GM21528 (cell line): ENCODE results near the gene LRRIQ4.

ENCODE experiments used
- ATAC-seq: cut with Tn5 transposase; IDR thresholded peaks from one replicate; pipeline ENCODE4 v1.9.1; 2021; ENCODE audit warnings: mild to moderate bottlenecking, moderate library complexity; ENCODE audit not compliant: unreplicated experiment, low FRiP score

The LRRIQ4 gene

DNA sequence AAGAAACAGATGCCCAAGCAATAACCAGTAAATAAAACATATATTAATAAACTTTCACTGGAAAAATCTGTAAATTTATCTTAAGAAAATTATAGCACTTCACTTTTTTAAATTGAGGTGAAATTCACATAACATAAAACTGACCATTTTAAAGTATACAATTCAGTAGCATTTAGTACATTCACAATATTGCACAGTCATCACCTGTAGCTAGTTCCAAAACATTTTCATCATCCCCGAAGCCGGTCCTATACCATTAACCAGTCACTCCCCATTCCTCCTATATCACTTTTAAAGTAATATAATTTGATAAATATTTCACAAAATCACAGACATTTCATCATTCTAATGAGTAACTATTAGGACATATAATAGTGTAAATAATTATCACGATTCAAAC lies 8.0 kb upstream of the LRRIQ4 start:
- no peak for ATAC-seq

DNA sequence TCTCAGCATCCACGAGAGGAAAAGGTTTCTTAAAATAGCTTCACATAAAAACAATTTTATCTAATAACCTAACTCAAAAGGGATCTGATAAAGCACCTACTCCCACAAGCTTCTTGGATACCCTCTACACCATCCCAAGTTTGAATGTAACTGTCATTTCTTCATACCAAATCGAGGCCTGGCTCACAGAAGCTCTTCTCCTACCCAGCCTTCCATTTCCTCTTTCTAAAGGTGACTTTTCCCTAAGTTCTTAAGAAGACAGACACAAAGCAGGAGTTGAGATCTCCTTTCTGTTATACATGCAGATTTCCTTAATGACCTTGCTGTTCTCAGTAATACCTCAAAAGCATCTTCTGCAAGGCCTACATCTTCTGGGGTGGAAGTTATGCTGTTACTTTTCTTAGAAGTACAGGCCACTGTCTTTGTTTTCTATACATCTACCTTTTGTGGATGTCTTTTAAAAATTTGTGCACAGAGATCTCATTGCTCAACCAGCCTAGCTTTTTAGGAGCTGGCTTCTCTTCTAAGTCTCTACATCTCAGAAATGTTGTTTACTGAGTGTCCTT lies 3.4 kb upstream of the LRRIQ4 start:
- ATAC-seq, result no peak

DNA sequence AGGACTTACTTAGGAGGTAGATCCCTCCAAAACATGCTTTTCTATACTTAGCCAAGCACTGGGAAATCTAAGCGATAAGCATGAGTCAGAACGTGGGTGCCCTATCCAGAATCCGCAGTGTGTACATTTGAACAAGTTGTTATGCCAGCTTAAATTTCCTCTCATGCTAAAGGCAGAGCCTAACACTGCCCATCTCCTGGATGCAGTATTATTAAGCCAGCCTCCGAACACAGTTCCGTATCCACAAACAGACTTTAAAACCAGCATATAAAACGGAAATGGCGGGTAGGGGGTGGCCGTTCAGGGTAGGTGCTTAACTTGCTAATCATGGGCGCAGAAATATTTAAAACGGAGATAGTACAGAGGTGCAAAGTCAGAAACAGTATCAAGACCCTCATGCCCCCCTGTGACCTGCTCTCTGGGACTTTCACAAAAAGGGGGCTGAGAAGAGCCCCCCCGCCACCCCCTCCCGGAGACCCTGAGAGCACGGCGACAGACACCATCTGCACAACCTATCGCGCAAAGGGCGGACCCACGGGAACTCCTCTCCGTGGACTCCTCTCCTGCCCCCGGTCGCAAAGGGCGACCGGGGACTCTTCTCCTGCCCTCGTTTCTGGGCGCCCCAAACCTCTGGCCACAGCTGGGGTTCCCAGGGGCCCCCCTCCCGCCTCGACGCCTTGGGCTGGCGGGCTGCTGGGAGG lies 889 bp upstream of the LRRIQ4 start:
- peak; percentile 12 for ATAC-seq

DNA sequence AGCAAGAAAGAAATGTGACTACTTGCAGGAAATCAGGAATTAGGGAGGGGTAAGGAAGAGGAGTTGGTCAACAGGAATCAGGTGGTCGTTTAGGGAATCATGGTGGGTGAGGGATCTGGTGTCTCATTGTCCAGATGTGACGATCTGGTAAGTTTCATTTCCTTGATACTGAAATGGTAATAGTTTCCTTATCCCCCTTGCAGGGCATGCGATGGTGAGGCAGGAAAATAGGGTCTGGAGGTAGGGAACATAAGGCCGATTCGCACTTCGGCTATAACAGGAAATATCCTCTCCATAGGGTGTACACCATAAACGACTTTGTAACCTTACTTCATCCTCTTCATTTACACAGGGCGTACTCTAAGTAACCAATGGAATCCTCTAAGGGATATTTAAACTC lies 608 bp downstream of the LRRIQ4 start:
- ATAC-seq, result no peak

DNA sequence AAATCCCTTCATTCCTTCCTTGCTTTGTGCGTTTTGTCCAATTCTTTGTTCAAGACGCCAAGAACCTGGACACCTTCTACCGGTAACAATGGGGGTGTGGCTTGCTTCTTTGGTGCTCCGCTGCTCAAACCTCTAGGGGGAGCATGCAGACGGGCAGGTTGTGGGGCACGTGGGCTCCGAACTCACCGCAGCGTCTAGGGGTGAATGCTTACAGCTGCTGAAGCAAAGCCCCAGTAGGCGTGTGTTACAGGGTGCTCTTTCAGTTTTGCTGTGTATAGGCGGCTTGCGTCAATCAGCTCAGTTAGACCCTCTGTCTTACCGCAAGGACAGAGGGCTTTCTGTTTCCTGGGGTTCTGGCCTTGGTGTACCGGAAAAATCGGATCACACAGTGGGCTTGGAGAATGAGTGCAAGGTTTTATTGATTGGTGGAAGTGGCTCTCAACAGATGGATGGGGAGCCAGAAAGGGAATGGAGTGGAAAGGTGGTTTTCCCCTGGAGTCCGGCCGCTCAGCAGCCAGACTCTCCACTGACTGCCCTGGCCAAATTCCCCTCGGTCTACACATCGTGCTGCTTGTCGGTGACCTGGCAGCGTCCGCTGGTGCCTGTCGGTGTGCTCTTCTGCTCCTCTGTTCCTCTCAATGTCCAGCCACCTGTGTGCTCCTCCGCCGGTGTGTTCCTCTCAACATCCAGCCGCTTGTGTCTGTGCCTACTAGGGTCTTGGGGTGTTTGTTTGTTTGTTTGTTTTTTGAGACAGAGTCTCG lies 1.3 kb downstream of the LRRIQ4 start:
- peak; percentile 89 for ATAC-seq

DNA sequence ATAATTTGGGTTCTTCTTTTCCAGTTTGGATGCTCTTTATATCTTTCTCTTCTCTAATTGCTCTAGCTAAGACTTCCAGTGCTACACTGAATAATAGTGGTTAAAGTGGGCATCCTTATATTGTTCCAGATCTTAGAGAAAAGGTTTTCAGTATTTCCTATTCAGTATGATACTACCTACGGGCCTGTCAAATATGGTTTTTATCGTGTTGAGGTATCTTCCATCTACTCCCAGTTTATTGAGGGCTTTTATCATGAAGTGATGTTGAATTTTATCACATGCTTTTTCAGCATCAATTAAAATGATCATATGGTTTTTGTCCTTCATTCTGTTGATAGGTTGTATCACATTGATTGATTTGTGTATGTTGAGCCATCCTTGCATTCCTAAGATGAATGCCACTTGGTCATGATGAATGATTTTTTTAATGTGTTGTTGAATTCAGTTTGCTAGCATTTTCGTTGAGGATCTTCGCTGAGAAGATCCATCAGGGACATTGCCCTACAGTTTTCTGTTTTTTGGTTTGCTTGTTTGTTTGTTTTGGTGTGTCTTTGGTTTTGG lies 3.0 kb downstream of the LRRIQ4 start:
- ATAC-seq, result no peak

DNA sequence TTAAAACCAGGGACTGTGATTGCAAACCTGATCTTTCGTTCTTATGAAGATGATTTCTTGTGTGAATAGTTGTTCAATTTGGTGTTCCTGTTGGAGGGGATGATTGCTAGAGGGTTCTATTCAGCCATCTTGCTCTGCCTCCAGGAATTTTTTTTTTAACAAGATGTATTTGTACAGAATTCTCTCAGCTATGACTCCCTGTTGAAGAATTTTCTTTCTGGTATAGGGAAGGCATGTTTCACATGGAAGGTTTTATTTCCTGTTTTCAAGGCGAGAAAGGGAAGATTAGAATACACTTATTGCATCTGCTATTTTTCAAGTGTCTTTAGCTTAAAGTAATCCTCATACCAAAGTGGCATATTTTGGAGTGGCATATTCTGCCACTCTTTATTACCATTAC lies 5.6 kb downstream of the LRRIQ4 start:
- no peak for ATAC-seq

DNA sequence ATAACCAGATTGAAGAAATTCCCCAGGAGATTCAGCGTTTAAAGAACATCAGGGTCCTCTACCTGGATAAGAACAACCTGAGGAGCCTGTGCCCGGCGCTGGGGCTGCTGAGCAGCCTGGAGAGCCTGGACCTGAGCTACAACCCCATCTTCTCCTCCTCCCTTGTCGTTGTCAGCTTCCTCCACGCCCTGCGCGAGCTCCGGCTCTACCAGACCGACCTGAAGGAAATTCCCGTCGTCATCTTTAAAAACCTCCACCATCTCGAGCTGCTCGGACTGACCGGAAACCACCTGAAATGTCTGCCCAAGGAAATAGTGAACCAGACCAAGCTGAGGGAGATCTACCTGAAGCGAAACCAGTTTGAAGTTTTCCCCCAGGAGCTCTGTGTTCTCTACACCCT lies 9.4 kb downstream of the LRRIQ4 start:
- ATAC-seq, result no peak

DNA sequence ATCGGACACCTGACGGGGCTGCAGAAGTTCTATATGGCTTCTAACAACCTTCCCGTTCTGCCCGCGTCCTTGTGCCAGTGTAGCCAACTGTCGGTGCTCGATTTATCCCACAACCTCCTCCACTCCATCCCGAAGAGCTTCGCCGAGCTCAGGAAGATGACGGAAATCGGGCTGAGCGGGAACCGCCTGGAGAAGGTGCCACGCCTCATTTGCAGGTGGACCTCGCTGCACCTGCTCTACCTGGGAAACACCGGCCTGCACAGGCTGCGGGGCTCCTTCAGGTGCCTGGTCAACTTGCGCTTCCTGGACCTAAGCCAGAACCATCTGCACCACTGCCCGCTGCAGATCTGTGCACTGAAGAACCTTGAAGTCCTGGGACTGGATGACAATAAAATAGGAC lies 9.9 kb downstream of the LRRIQ4 start:
- ATAC-seq, result no peak

DNA sequence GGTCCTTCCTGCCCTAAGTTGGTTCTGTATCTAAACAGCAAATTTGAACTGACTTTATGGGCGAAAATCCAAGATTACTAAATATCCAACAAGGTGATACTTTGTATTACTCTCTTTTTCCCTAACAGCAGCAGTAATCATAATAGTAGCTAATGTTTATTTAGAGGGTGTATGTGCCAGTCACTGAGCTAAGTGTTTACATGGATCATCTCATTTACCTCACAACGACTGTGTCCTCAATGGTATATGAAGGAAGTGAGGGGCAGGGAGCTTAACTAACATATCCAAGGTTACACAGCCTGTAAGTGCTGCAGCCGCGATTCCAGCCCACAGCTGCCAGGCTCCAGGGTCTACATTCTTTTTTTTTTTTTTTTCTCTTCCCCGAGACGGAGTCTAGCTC lies 10.3 kb downstream of the LRRIQ4 start:
- ATAC-seq, result no peak

DNA sequence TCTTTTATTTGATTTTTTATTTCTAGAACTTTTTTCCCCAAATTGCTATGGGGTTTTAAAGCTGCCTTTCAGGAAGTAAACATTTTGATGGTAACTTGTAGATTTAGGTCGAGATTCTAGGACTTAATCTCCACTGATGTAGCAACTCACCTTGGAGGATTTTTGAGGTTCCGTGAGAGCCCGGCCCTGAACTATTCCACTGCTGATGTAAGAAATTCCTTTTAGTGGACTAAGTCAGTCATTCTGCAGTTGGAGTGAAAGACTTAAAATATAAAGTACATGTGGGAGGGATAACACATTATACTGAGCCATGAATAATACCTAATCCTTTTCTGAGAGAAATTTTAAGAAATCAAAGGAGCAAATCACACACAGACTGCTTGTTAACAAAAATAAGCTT lies 12.6 kb downstream of the LRRIQ4 start:
- ATAC-seq, result no peak

DNA sequence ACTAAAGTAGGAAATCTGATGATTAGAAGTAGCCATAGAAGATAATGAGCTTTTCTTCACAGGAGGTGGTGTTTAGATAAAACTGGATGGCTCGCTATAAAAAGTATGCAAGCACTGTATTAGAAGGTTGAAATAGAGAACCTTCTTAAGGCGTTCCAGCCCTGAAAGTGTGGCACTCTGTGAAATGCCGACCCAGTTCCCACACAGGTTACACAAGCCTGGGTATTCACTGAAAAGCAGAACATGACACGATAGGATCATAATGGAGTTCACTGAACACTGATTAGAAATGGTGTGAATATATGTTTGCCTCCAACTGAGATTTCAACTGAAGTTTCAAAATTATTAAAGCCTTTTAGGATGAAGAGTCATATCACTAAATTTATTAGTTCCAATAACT lies 15.0 kb downstream of the LRRIQ4 start:
- no peak for ATAC-seq

DNA sequence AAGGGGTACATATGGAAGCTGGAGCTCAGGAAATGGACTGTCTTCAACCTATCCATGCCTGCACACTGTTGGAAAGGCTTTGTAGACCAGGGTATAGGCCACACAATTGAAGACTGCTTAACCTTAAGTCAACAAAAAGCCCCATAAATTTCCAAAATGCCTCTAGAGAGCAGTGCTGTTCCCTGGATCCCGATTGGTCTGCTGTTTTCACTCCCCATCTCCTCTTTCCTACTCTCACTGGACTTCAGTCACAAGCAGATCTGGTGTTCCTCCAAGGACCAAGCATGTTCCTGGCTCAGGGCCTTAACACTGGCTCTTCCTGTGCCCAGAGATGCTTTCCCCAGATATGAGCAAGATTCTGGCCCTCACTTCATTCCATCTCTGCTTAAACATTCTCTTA lies 22.9 kb downstream of the LRRIQ4 start:
- peak; percentile 19 for ATAC-seq

DNA sequence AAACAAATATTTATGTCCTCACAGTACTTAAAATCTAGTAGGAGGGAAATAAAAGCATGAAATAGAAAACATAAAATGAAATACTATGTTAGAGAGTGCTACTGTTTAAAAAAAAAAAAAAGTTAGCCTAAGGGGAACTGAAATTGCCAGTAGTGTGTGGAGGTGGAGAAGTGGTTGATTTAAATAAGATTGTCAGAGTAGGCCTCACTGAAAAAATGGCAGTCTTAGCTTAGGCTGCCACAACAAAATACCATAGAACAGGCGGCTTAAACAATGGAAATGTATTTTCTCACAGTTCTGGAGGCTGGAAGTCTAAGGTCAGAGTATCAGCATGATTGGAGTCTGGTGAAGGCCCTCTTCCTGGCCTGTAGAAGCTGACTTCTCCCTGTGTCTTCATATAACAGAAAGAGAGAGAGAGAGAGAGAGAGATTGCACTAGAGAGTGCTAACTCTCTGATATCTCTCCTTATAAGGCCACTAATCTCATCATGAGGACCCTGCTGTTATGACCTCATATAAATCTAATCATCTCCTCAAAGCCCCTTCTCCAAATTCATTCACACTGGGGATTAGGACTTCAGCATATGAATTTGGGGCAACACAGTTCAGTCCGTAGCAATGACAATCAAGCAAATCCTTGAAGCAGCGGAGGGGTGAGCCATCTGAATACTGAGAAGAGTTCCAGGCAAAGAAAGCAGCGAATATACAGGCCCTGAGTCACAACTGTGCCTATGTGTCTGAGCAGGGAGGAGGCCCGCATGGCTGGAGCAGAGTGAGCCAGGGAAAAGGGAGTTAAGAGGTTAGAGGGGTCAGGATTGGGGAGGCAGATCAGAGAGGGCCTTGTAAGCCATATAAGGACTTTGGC lies 23.6 kb downstream of the LRRIQ4 start:
- ATAC-seq, result peak; percentile 82

DNA sequence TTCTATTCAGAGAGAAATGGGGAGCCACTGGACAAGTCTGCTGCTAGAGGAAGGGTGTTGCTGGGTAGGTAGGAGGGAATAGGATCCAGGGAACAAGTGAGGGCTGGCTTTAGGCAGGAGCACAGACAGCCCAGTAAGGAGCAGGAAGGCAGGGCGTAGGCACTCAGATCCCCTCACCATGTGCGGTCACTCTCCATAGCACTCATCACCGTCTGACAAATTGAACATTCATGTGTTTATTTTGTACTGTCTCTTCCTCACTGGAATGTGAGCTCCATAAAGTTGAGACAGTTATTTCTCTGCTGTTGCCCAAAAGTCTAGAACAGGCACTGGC lies 24.2 kb downstream of the LRRIQ4 start:
- ATAC-seq, result no peak

DNA sequence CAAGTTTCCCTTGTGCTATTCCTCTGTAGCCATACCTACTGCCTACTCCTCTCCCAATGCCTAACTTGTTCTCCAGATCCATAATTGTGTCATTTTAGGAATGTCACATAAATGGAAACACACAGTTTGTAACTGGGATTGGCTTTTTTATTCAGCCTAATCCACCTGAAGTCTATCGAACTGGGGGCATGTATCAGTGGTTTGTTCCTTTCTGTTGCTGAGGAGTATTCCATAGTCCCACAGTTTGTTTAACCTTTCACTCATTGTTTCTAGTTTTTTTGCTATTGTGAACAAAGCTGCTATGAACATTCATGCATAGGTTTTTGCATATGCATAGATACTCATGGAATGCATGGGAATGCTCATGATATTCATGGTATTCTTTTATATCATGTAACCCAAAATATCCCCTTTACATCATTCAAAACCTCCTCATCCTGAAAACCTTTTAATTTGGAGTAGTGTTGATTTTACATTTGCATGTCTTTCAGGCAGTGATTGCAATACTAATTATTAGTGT lies 25.9 kb downstream of the LRRIQ4 start:
- ATAC-seq, result no peak

DNA sequence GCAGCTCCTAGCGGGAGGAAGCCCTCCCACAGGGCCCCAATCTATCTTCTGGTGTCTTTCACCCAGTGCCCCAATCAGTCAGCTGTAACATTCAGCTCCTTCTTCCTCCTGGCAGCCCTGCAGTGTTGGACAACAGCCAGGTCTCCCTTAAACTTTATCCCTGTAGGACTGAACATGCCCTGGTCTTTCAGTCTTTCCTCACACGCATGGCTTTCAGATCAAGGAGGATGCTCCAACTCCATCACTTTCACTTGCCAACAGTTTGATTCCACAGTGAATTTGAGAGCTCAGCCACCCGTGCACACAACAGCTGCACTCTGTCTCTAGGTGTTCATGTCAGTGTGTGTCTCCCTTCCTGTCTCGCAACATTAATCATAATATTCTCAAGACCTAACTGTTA lies 28.5 kb downstream of the LRRIQ4 start:
- peak; percentile 63 for ATAC-seq

DNA sequence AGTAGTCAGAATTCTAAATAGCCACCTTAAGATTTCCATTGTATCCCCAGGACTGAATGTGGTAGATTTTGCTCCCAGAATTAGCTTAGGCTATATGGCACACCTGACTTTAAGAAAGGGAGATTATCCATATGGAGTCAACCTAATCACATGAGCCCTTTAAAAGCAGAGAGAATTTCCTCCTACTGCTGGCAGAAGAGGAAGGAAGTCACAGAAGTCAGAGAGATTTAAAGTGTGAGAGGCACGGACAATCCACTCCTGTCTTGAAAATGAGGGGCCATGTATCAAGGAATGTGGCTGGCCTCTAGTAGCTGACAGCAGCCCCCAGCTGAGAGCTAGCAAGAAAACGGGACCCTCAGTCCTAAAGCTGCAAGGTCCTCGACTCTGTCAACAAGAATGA lies 30.3 kb downstream of the LRRIQ4 start:
- no peak for ATAC-seq

DNA sequence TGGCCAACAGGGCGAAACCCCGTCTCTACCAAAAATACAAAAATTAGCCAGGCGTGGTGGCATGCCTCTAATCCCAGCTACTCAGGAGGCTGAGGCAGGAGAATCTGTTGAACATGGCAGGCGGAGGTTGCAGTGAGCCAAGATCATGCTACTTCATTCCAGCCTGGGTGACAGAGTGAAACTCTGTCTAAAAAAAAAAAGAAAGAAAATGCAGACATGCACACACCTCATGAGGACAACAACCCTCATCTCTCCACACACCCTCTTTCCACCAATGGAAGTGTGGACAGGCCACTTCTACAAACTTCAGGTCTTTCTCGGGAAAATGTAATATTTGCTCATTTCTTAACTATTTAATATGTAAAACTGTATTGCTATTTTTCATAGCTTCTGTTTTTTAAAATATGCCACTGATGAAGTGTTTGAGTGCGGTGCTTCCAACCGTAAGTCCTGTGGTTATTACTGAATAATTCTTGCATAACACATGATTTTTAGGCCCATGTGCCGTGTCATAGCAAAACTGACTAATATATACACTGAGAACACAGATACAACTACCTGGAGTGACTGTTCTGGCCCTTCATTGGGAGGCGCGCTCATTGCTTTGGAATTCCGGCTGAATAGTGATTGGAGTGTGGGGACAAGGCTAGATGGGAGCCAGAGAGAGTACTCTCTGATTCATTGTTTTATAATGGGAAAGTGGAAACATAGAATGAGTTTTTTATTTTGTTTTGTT lies 34.0 kb downstream of the LRRIQ4 start:
- ATAC-seq, result peak; percentile 93

DNA sequence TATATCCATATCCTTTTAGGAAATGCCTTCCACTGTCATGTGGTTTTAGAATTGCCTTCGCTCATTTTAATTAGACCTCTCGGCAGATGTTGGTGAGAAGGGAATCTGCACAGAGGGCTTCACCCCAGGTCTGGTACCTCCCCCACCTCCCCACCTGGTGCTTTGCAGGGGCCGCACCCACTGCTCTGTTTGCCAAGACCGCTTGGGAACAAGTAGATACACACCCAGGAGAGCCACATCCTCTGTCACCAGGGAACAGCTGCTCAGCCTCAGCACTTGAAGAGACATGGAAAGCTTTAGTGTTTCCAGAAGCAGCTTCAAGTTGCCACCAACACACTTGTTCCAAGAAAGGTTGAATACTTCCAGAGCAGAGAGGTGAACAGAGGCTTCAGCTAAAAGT lies 35.2 kb downstream of the LRRIQ4 start:
- ATAC-seq, result no peak
